CD4-positive, alpha-beta T cell treated with Interleukin-12 subunit alpha and Interleukin-12 subunit beta, for 1 hour (primary cell): ENCODE results near the gene ADAMTS3.

ENCODE experiments used
- DNase-seq: peaks from one replicate; pipeline ENCODE4 v3.0.0-alpha.2; 2020

ADAMTS3 gene

DNA sequence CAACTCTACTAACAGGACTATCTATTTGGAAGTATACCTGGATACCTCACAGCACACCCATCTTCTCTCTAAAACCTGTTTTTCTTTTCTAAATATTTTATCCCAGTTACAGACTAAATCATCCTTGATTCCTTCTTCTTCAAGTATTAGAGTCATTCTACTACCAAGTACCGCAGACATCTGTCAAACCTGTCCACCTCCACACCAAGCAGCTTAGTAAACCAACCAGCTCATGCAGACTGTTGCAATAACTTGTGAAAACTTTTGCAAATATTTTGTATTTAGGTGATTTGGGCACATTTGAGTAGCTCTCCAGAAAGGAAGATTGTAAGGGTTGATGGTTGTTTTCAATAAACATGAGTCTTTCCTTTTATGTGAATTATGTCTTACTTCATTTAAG is 238.6 kb downstream of the ADAMTS3 start:
- DNase-seq = no peak

DNA sequence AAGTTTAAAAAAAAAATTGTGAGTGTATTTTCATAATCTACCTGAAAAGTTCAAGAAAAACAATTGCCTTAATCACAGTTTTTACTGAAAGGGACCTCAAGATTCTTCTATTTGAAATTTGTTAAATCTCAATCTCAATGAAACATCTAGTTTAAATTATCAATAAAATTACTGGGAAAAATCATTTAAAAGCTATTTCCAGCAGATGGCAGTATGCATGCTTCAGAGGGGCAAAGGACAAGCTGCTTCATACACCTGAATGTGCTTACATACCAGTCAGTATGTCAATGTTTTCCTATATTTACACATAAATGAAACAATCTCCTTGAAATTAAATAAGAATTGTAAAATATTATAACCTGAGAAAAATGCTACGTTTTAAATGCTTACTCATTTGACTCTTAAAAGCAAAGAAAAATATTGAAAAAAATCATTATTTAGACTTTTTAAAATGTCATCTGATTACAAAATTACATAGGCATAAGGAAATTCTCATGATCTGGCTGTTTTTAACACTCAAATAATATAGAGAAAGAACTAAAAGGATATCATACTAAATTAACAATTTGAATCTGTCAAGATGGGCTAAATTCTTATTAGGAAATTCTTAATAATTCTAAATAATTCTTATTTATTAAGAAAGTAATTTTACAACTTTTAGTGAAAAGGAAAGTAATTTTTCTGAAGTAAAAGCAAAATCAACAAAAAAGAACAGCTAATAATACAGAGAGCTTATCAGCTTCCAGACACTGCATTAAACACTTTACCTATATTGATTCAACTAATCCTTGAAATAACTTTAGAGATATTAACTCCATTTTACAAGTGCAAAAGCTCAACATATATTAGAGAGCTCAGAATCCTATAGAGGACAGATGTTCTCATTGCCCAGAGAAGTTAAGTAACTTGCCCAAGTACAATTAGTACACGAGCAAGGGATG is 242.1 kb downstream of the ADAMTS3 start:
- DNase-seq = no peak

GRCh38 chr4:72325215-72325614 is 243.8 kb downstream of the ADAMTS3 start:
- no peak for DNase-seq

GRCh38 chr4:72323227-72323626 is 245.8 kb downstream of the ADAMTS3 start:
- DNase-seq = no peak

- no peak for DNase-seq
Observed at GRCh38 chr4:72320223-72320948, 248.6 kb downstream of the ADAMTS3 start.

GRCh38 chr4:72319601-72320021 is 249.4 kb downstream of the ADAMTS3 start:
- no peak for DNase-seq

GRCh38 chr4:72318421-72319170 is 250.4 kb downstream of the ADAMTS3 start:
- no peak for DNase-seq

GRCh38 chr4:72314869-72315268 is 254.2 kb downstream of the ADAMTS3 start:
- no peak for DNase-seq

DNA sequence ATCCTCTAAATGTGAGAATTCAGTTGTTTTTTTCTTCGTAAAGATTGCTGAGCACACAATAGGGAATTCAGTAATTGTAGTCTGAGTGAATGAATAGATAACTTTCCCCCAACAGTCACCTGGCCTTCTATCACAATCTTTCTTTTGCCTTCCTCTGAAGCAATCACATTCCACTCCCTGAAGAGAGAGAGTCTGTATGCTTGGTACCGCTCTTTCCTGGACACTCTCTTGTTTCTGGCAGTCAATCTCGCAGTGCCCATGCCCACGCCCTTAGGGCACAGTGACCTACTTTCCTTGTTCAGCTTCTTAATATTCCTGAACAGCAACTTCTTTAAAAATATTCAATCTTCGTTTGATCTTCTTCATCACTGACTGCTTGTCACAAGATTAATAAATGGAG is 255.9 kb downstream of the ADAMTS3 start:
- no peak for DNase-seq

GRCh38 chr4:72312032-72312650 is 256.9 kb downstream of the ADAMTS3 start:
- no peak for DNase-seq

DNA sequence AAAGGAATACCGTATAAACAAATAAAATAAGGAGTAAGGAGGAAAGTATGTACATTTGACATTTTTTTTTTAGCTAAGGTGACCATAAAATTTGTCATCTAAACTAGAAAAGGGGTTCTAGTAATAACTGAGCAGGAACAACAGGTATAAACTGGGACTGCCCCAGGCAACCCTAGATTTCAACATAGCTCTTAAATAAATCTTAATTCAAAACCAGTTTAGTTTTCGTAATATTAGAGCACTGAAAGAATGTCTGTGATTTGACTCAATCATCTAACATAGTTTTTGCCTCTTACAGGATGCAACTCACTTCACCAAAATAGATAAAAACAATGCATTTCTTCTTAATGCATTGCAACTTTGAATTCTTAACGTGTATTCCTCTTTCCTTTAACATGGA is 257.7 kb downstream of the ADAMTS3 start:
- DNase-seq = no peak

GRCh38 chr4:72305620-72306019 is 263.4 kb downstream of the ADAMTS3 start:
- DNase-seq = no peak

GRCh38 chr4:72305080-72305479 is 263.9 kb downstream of the ADAMTS3 start:
- no peak for DNase-seq

- peak; percentile 45 for DNase-seq
Observed at GRCh38 chr4:72302981-72303704, 265.9 kb downstream of the ADAMTS3 start.

DNA sequence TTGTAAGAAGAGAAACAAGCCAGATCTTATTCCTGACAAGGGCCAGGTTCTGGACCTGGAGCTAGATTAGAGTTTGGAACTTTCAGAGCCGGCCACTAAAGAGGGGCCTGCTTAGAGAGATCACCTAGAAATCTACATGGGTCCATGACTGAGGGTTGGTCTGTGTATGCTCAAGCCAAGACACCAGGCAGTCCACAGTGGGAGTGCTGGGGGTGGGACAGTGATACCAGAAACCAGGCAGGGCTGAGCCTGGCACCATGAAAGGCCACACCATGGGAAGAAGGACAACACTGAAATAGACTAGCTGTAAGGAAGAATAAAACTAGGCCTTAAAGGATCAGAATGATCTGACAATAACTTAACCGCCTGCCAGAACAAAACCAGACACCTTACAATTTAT is 267.3 kb downstream of the ADAMTS3 start:
- DNase-seq = no peak

GRCh38 chr4:72300126-72300525 is 268.9 kb downstream of the ADAMTS3 start:
- DNase-seq = no peak

- DNase-seq = no peak
Observed at GRCh38 chr4:72295966-72296557, 273.0 kb downstream of the ADAMTS3 start.

GRCh38 chr4:72290737-72291136 is 278.3 kb downstream of the ADAMTS3 start:
- no peak for DNase-seq

DNA sequence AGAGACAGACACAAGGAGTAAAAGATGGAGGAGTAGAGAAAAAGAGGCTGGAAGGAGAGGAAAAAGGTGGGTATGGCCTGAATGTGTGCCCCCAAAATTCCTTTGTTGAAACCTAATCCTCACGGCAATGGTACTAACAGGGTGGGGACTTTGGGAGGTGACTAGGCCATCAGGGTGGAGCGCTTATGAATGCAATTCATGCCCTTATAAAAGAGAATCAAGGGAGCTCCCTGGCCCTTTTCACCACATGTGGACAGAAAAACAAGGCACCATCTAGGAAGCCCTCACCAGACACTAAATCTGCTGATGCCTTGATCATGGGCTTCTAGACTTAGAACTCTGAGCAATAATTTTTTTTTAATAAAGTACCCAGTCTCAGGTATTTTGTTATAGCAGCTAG is 282.1 kb downstream of the ADAMTS3 start:
- no peak for DNase-seq

- DNase-seq = no peak
Observed at GRCh38 chr4:72286185-72286584, 282.8 kb downstream of the ADAMTS3 start.

GRCh38 chr4:72283357-72283756 is 285.7 kb downstream of the ADAMTS3 start:
- no peak for DNase-seq

DNA sequence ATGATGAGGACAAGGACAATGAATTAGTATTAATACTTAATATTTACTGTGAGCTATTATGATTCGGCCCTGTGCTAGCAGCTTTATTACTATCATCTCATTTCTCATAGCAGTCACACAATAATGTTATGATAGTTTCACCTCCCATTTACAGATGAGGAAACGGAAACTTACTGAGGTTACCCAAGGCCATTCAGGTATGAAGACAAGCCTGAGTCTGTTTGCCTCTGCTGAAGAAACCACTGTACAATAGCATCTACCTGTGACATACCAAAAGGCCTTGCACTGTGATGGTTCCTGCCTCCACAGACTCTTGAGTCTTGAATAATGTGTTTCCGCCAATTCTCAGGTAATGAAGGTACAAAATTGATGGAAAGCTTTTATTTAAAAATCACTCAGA is 288.8 kb downstream of the ADAMTS3 start:
- no peak for DNase-seq
